Upper lobe of left lung (tissue), 4 donors: Measurements from ENCODE around the gene CD69.

Experiments
- CTCF ChIP-seq, 6 experiments: fragments of 450-650 bp in 4 of 6; fragments of 200-600 bp in 2 of 6; sonication (generic) in 2 of 6; IDR thresholded peaks; one replicate each; pipeline ENCODE4 v1.5.1; 2016 to 2019; ENCODE audit warnings: antibody characterized with exemption in 6 of 6
- EP300 ChIP-seq, 4 donors: sonication (generic); formaldehyde crosslinking; IDR thresholded peaks; one replicate each; pipeline ENCODE4 v1.5.1; 2017; ENCODE audit warnings: antibody characterized with exemption in 4 of 4, control low read depth in 2 of 4
- POLR2A ChIP-seq, 4 donors: fragments of 450-650 bp; IDR thresholded peaks; one replicate each; pipeline ENCODE4 v1.5.1; 2016 to 2017; ENCODE audit warnings: antibody characterized with exemption in 4 of 4, mild to moderate bottlenecking in 2 of 4
- POLR2AphosphoS5 ChIP-seq, 2 donors: sonication (generic); formaldehyde crosslinking; IDR thresholded peaks; one replicate each; pipeline ENCODE4 v1.5.1; 2017; ENCODE audit warnings: antibody characterized with exemption in 2 of 2

DNA sequence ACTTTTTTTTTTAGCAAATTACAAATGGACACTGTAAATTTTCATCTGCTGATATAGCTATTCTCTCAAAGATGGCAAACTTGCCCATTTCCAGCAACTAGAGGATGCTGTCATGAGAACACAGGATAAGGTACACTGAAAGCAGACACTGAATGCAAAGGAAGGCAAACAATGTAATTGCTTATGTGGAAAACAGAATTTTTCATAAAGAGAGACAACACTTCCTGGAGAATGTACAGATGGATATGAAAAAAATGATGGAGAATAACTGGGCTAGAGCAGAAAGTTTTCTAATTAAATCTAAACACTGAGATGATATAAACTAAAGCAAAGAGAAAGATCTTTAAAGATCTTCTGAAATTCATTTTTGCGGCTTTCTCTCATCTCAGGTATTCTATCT, 581 bp downstream of the CD69 start:
- TF ChIP-seq EP300 (IDR thresholded peaks at IDR 0.05), result no peak
- TF ChIP-seq CTCF (IDR thresholded peaks at IDR 0.05), result no peak
- no peak for TF ChIP-seq POLR2A (IDR thresholded peaks at IDR 0.05)
- no peak for TF ChIP-seq POLR2AphosphoS5 (IDR thresholded peaks at IDR 0.05)
